ENCODE results near the gene ACTR2.
"Not testable (repeated sequence)": the region's sequence is repeated elsewhere in the genome, so short reads cannot be mapped to it uniquely, and the experiment has no call there.

ACTR2 gene

GRCh38 chr2:65311596-65311995 lies 84.0 kb downstream of the ACTR2 start:
- no peak for DNase-seq (ENCODE audit: low read depth in 4 of 4, low spot score in 1 of 4)

- no peak for DNase-seq (ENCODE audit: low read depth in 4 of 4, low spot score in 1 of 4)
Observed at GRCh38 chr2:65313126-65313953, 85.7 kb downstream of the ACTR2 start.

- DNase-seq (ENCODE audit: low read depth in 4 of 4, low spot score in 1 of 4): no peak
Observed at GRCh38 chr2:65313954-65314256, 86.3 kb downstream of the ACTR2 start.

- no peak for DNase-seq (ENCODE audit: low read depth in 4 of 4, low spot score in 1 of 4)
Observed at GRCh38 chr2:65314801-65315441, 87.3 kb downstream of the ACTR2 start.

GRCh38 chr2:65316072-65316471 lies 88.4 kb downstream of the ACTR2 start:
- no peak for DNase-seq (ENCODE audit: low read depth in 4 of 4, low spot score in 1 of 4)

GRCh38 chr2:65317351-65317750 lies 89.7 kb downstream of the ACTR2 start:
- not testable (repeated sequence) for DNase-seq (ENCODE audit: low read depth in 4 of 4, low spot score in 1 of 4)

- no peak for DNase-seq (ENCODE audit: low read depth in 4 of 4, low spot score in 1 of 4)
Observed at GRCh38 chr2:65317841-65318240, 90.2 kb downstream of the ACTR2 start.

GRCh38 chr2:65319072-65319673 lies 91.5 kb downstream of the ACTR2 start:
- no peak for DNase-seq (ENCODE audit: low read depth in 4 of 4, low spot score in 1 of 4)

GRCh38 chr2:65319674-65320041 lies 92.0 kb downstream of the ACTR2 start:
- no peak for DNase-seq (ENCODE audit: low read depth in 4 of 4, low spot score in 1 of 4)

- no peak for DNase-seq (ENCODE audit: low read depth in 4 of 4, low spot score in 1 of 4)
Observed at GRCh38 chr2:65320042-65320725, 92.6 kb downstream of the ACTR2 start.

All from stimulated activated CD4-positive, alpha-beta T cell treated with anti-CD3 and anti-CD28 coated beads, Interleukin-1b, Interleukin-23, amount 100 ng/mL, for 24 hours (primary cell).